B cell (primary cell): Measurements from ENCODE around the gene MYH15. TPM values are rescaled to one million over a fixed set of nuclear protein-coding genes. Genes with fewer than 3 reads are reported as not detected.
A peak's percentile ranks its signal among the peaks of the same experiment; 100 is the strongest.

ENCODE experiments used
- ATAC-seq: fragments of 200-7000 bp; cut with Tn5 transposase; one replicate; pipeline ENCODE4 v1.10.0; 2021; ENCODE audit warnings: low read depth, mild to moderate bottlenecking, moderate number of reproducible peaks, moderate library complexity
- CTCF ChIA-PET: fragments of 350-600 bp; sonication (Branson Sonifier 250); formaldehyde crosslinking; loops from one replicate; lab custom pipeline; 2021; ENCODE audit warnings: antibody characterized with exemption, inconsistent platforms; lab: Charles Lee
- POLR2A ChIA-PET: fragments of 350-600 bp; sonication (Branson Sonifier 250); formaldehyde crosslinking; loops from one replicate; lab custom pipeline; 2021; ENCODE audit warnings: antibody characterized with exemption; lab: Charles Lee
- DNase-seq: peaks from one replicate; pipeline ENCODE4 v3.0.0; 2013
- H2AFZ ChIP-seq: 2 replicates; pipeline ENCODE4 v1.6.1; 2012; ENCODE audit warnings: mild to moderate bottlenecking, low read depth, low read length; ENCODE audit not compliant: insufficient read depth, poor library complexity, severe bottlenecking
- H3K27ac ChIP-seq, 2 donors: 1 replicate in 1 of 2; 2 replicates in 1 of 2; pipeline ENCODE4 v1.5.1; 2012 to 2013; ENCODE audit warnings: low read length in 2 of 2, mild to moderate bottlenecking in 2 of 2, moderate library complexity in 1 of 2
- H3K27me3 ChIP-seq, 4 experiments: fragments of 200-600 bp in 1 of 4; sonication (generic) in 1 of 4; replicated peaks in 1 of 4; 1 replicate in 2 of 4; 2 replicates in 2 of 4; pipeline versions ENCODE4 v1.6.1 to v1.7.0; 2013 to 2016; ENCODE audit warnings: low read length in 3 of 4, mild to moderate bottlenecking in 2 of 4, mixed read lengths in 1 of 4, moderate library complexity in 1 of 4; ENCODE audit not compliant: insufficient read depth in 4 of 4, control insufficient read depth in 3 of 4; ENCODE audit errors: control extremely low read depth in 1 of 4
- H3K36me3 ChIP-seq, 2 experiments: replicated peaks in 1 of 2; 1 replicate in 1 of 2; 2 replicates in 1 of 2; pipeline versions ENCODE4 v1.6.1 to v1.7.1; 2013; ENCODE audit warnings: low read length in 1 of 2; ENCODE audit not compliant: insufficient read depth in 2 of 2, control insufficient read depth in 1 of 2; ENCODE audit errors: control extremely low read depth in 1 of 2, extremely low read depth in 1 of 2
- H3K4me1 ChIP-seq, 2 donors: fragments of 200-600 bp in 1 of 2; sonication (generic) in 1 of 2; 1 replicate in 1 of 2; 2 replicates in 1 of 2; pipeline versions ENCODE4 v1.5.1 to v1.6.1; 2013 to 2017; ENCODE audit warnings: low read length in 2 of 2; ENCODE audit not compliant: control insufficient read depth in 2 of 2, insufficient read depth in 2 of 2
- H3K4me2 ChIP-seq: replicated peaks from 2 replicates; pipeline ENCODE3; 2012; ENCODE audit warnings: mild to moderate bottlenecking, low read depth, low read length; ENCODE audit not compliant: poor library complexity, severe bottlenecking
- H3K4me3 ChIP-seq, 5 experiments: fragments of 200-600 bp in 1 of 5; sonication (generic) in 1 of 5; 1 replicate in 3 of 5; 2 replicates in 2 of 5; pipeline versions ENCODE4 v1.5.1 to v1.7.0; 2011 to 2016; ENCODE audit warnings: low read length in 4 of 5, mild to moderate bottlenecking in 4 of 5, low read depth in 2 of 5, control low read depth in 1 of 5, moderate library complexity in 1 of 5; ENCODE audit not compliant: insufficient read depth in 1 of 5; ENCODE audit errors: control extremely low read depth in 1 of 5, extremely low read depth in 1 of 5
- H3K79me2 ChIP-seq: fragments of 200-600 bp; sonication (generic); one replicate; pipeline ENCODE4 v1.6.0; 2016; ENCODE audit warnings: low read length; ENCODE audit not compliant: control insufficient read depth, insufficient read depth
- H3K9ac ChIP-seq: fragments of 200-600 bp; sonication (generic); 2 replicates; pipeline ENCODE4 v1.6.1; 2017; ENCODE audit warnings: mild to moderate bottlenecking, low read length, moderate library complexity
- H3K9me3 ChIP-seq, 3 donors: one replicate each; pipeline versions ENCODE4 v1.6.1 to v1.7.1; 2013; ENCODE audit warnings: low read length in 2 of 3; ENCODE audit not compliant: control insufficient read depth in 2 of 3, insufficient read depth in 1 of 3; ENCODE audit errors: control extremely low read depth in 1 of 3
- H4K20me1 ChIP-seq: 2 replicates; pipeline ENCODE4 v1.6.0; 2012; ENCODE audit warnings: mild to moderate bottlenecking, low read length; ENCODE audit not compliant: insufficient read depth, control insufficient read depth, poor library complexity, severe bottlenecking
- H3K27ac Mint-ChIP-seq: one replicate; pipeline ENCODE4 v1.8.0; 2021; ENCODE audit warnings: mixed read lengths
- H3K27me3 Mint-ChIP-seq: one replicate; pipeline ENCODE4 v1.8.0; 2021; ENCODE audit warnings: mixed read lengths
- H3K4me1 Mint-ChIP-seq: one replicate; pipeline ENCODE4 v1.8.0; 2021; ENCODE audit warnings: mixed read lengths
- H3K4me3 Mint-ChIP-seq: one replicate; pipeline ENCODE4 v1.8.0; 2021; ENCODE audit warnings: mixed read lengths
- H3K9me3 Mint-ChIP-seq: one replicate; pipeline ENCODE4 v1.8.0; 2022; ENCODE audit warnings: mixed read lengths; ENCODE audit not compliant: insufficient read depth
- CTCF ChIP-seq: fragments of 200-600 bp; IDR thresholded peaks from one replicate; pipeline ENCODE4 v1.8.0; 2022; ENCODE audit warnings: antibody characterized with exemption, mild to moderate bottlenecking
- EZH2 ChIP-seq: IDR thresholded peaks from 2 replicates; pipeline ENCODE4 v1.6.1; 2012; ENCODE audit warnings: borderline replicate concordance, low read depth, mild to moderate bottlenecking, moderate library complexity, low read length; ENCODE audit not compliant: insufficient read depth, poor library complexity, severe bottlenecking
- WGBS: methylation state at CpG from one replicate; pipeline ENCODE4 v1.1.5; 2013; ENCODE audit warnings: missing lambda C conversion rate; ENCODE audit not compliant: insufficient coverage; 5-methylcytosine and 5-hydroxymethylcytosine counted together
- intact Hi-C: fragments of 100-400 bp; cut with micrococcal nuclease; formaldehyde crosslinking; loops from one replicate; pipeline ENCODE4 v1.10.0; 2022
- polyA plus RNA-seq: library from polyadenylated mRNA; depleted of rRNA; stranded (reverse); fragments of >200 nt; gene quantifications from 2 replicates; pipeline ENCODE4 v1.2.3, GENCODE V29; 2012
- total RNA-seq, 2 donors: library from RNA; stranded (reverse); fragments of 120-200 nt in 1 of 2; gene quantifications; 1 replicate in 1 of 2; 2 replicates in 1 of 2; pipeline versions ENCODE4 v1.2.3 to v1.2.4, GENCODE V29; 2013 to 2022

The MYH15 gene
- total and polyA plus RNA-seq, 2 donors (not counting 1 experiment from before 2014, with no cell fraction given) = 0.06 TPM; not detected in 1

- H3K9me3 Mint-ChIP-seq = no peaks in the 10 kb centered on the region
- Histone ChIP-seq H3K9ac (no peak overlapping the region), H3K36me3 (no peaks in the 10 kb centered on the region), H3K4me3 (no peak overlapping the region), H2AFZ (no peak overlapping the region), H3K9me3 (no peaks in the 10 kb centered on the region), H3K4me2 (no peak overlapping the region), H3K27ac (no peak overlapping the region), H3K4me1 (peaks cover 26 to 27% of the 10 kb centered on the region in 2 donors), H3K27me3 (no peaks in the 10 kb centered on the region), H4K20me1 (no peaks in the 10 kb centered on the region), H3K79me2 (no peaks in the 10 kb centered on the region)
- no peak for TF ChIP-seq CTCF
- TF ChIP-seq EZH2 = no peak
- no peak overlapping the region for H3K27ac Mint-ChIP-seq
- intact Hi-C loops = loop anchor here (5.0 to 10.0 kb wide), 3 partner anchors 347 to 735 kb away; no protein-coding TSS in a partner anchor
- peaks cover 31% of the 10 kb centered on the region for H3K4me1 Mint-ChIP-seq
- no peak overlapping the region for H3K4me3 Mint-ChIP-seq
- DNase-seq (no peak), ATAC-seq (no peak)
- ChIA-PET POLR2A (no interaction called here), CTCF (interaction anchor here (1.3 to 1.6 kb wide), 2 partner anchors 17 to 68 kb away, joined by 4 read pairs; no protein-coding TSS in a partner anchor)
- WGBS = 92% methylated on average over 3 of the region's 4 CpGs
- no peaks in the 10 kb centered on the region for H3K27me3 Mint-ChIP-seq
Observed at GRCh38 chr3:108409800-108410178, 100.6 kb downstream of the MYH15 start.

- Mint-ChIP-seq H3K9me3 (no peaks in the 10 kb centered on the region), H3K27ac (peak overlapping the region; percentile 82), H3K27me3 (no peaks in the 10 kb centered on the region), H3K4me1 (peaks cover 31% of the 10 kb centered on the region), H3K4me3 (no peak overlapping the region)
- H4K20me1 ChIP-seq = no peaks in the 10 kb centered on the region
- H3K79me2 ChIP-seq = no peaks in the 10 kb centered on the region
- H2AFZ ChIP-seq = no peak overlapping the region
- no peak overlapping the region for H3K4me3 ChIP-seq
- ATAC-seq (no peak), DNase-seq (no peak)
- no peaks in the 10 kb centered on the region for H3K9me3 ChIP-seq
- ChIA-PET POLR2A (interaction anchor here (0.5 kb wide), 1 partner anchor 907 kb away, joined by 3 read pairs; no protein-coding TSS in a partner anchor), CTCF (interaction anchor here (0.6 to 1.6 kb wide), 5 partner anchors 17 to 1104 kb away, joined by 3 to 4 read pairs (median 4); no protein-coding TSS in a partner anchor)
- TF ChIP-seq EZH2 (no peak), CTCF (no peak)
- H3K36me3 ChIP-seq = no peaks in the 10 kb centered on the region
- H3K27ac ChIP-seq = peak overlapping the region in 1 of 2 donors; percentile 49
- intact Hi-C loops = loop anchor here (1.0 to 10.0 kb wide), 5 partner anchors 180 to 734 kb away; partner anchors contain the start of genes CIP2A and DZIP3
- peaks cover 26 to 27% of the 10 kb centered on the region in 2 donors for H3K4me1 ChIP-seq
- H3K9ac ChIP-seq = no peak overlapping the region
- H3K27me3 ChIP-seq = no peaks in the 10 kb centered on the region
- peak overlapping the region; percentile 1 for H3K4me2 ChIP-seq
- WGBS = 95% methylated on average over 3 of the region's 7 CpGs
Observed at GRCh38 chr3:108408883-108409799, 101.3 kb downstream of the MYH15 start.
